Astrocyte of the hippocampus (primary cell): Measurements from ENCODE around the gene ZNF761.
"Not testable (repeated sequence)": the region's sequence is repeated elsewhere in the genome, so short reads cannot be mapped to it uniquely, and the experiment has no call there.

ENCODE experiments used
- DNase-seq: peaks from one replicate; pipeline ENCODE4 v3.0.0; 2011; ENCODE audit warnings: low read depth, low spot score

ZNF761 gene

DNA sequence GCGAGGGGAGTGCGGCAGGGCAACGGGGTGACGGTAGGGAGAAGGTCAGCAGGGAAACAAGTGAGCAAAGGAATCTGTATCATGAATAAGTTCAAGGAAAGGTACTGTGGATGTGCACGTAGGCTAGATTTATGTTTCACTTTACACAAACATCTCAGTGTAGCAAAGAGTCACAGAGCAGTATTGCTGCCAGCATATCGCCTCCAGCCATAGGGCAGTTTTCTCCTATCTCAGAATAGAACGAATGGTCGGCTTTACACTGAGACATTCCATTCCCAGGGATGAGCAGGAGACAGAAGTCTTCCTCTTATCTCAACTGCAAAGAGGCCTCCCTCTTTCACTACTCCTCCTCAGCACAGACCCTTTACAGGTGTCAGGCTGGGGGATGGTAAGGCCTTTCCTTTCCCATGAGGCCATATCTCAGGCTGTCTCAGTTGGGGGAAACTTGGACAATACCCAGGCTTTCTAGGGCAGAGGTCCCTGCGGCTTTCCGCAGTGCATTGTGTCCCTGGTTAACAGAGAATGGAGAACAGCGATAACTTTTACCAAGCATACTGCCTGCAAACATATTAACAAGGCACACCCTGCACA is 28.4 kb downstream of the ZNF761 start:
- DNase-seq: not testable (repeated sequence)

DNA sequence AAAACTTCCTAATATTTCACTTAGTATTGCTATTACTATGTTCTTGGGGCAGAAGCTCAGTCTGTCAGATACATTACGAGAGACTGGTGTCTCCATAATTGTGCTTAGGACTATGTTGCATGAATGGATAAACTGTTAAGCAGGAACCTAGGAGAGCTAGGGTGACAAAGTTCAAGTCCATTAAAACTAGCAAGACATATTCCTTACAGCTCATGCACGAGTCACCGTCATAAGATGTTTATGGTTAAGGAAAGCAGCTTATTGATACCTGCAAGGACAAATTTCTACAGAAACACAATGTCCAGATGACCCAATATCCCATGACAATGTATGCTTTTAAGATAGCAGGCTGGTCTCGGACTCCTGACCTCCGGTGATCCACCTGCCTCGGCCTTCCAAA is 30.1 kb downstream of the ZNF761 start:
- DNase-seq: no peak

GRCh38 chr19:53462861-53463260 is 31.1 kb downstream of the ZNF761 start:
- DNase-seq: no peak

DNA sequence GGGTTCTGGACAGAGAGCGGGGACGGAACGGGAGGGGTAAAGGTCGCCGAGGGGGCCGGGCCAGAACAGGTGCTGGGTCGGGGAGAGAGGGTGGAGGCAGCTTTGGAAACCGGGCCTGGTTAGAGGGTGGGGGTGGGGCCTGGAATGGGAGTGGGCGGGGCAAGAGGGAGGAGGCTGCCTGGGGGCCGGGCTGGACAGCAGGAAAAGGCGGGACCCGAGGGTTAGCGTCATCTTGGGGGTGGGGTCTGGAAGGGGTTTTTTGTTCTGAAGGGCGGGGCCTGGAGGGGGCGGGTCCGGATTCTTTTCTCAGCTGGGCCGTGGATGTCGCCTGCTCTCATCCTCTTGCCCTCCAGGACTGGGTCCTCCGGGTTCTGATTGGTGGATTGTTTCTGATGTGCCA is 31.5 kb downstream of the ZNF761 start:
- DNase-seq: peak; percentile 37

DNA sequence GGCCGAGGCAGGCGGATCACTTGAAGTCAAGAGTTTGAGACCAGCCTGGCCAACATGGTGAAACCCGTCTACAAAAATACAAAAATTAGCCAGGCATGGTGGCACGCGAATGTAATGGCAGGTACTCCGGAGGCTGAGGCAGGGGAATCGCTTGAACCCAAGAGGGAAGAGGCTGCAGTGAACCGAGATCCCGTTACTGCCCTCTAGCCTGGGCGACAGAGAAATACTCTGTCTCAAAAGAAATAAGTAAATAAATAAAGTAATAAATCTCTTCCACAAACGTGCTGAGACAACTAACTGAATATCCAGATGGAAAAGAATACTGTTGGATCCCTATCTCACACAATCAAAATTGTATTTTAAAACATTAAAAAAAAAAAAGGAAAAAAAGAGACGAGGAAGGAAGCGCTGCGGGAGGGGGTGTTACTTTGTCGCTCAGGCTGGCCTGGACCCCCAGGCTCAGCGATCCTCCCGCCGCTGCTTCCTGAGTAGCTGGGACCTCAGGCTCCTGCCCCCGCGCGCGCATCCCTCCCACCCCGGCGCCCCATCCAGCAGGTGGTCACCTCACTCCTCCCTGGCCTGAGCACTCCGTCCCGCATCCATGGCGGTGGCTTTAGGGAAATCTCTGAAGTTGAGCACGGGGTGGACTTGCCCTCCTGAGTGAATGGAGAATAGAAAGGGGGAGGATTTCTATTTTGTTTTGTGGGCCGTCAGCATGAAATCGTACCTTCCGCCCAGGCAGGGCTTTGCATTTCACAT is 35.1 kb downstream of the ZNF761 start:
- no peak for DNase-seq

GRCh38 chr19:53467485-53468262 is 35.9 kb downstream of the ZNF761 start, which contains the start of gene ZNF813:
TSS of gene ZNF813 (plus strand) at chr19:53467733. CDS start at chr19:53483823, 16,090 bp downstream.
- peak; percentile 95 for DNase-seq

GRCh38 chr19:53468628-53469027 is 36.8 kb downstream of the ZNF761 start:
- not testable (repeated sequence) for DNase-seq

DNA sequence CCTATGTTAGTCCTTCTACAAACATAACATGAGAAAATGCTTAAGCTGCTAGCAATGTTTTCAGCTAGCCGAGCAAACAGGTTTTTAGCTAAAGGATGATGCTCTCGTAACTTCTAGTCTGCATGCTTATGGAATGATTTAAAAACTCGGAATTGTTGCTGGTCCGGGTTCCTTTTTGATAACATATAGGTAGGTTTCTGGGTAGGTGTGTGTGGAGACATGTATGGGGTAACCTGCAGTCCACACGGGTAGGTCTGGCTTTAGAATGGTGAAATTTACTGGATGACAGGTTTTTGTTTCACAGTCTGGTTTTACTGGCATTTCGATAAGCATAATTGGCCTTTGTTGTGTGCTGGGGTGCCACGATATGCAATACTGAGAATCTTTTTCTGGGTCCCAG is 40.1 kb downstream of the ZNF761 start:
- no peak for DNase-seq

DNA sequence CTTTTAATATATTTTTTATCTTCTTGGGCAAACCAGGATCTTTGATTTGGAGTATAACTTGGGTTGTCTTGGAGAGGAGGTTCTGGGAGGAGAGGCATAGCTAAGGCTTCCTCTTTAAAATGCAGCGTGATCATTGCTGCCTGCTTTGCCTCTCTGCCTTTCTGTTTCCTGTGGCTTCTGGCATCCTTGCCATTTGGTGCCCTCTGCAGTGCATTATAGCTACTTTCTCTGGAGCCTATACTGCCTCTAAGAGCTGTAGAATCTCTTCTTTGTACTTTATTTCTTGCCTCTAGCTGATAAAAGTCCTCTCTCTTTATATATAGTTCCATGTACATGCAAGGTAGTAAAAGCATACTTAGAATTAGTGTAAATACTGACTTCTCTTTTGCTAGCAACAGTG is 43.0 kb downstream of the ZNF761 start:
- DNase-seq: not testable (repeated sequence)

DNA sequence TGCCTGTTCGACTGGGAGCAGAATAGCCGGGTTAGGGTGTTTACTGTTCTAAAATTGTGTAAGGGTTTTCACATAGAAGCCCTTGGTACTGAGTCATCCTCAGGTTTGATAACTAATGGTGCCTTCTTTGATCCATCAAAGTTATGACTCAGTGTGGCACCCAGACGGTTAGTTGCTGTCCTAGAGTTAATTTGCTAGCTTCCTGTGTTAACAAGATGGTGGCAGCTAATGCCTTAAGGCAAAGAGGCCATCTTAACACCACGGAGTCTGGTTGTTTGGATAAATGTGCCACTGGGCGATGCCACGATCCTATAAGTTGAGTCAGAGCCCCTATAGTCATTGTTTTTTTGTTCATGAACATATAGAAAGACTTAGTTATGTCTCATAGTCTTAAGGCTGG is 43.7 kb downstream of the ZNF761 start:
- not testable (repeated sequence) for DNase-seq

DNA sequence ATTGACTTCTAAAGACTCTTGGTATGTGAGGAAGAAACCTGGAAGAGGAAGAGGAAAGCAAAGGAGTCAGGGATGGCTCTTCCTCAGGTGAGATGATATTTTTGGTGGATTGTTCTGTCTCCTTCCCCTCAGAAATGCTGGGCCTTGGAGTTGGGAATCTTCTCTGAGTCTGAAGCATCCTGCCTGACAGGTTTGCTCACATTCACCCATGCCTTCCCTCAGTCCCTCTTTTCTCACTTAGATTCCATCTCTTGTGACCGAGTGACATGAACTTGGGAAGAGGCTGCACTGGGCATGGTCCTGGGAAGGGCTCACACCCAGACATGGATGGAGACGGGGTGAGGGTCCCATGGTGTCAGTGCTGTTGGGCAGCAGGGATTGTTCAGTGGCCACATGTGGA is 52.0 kb downstream of the ZNF761 start:
- DNase-seq: not testable (repeated sequence)

DNA sequence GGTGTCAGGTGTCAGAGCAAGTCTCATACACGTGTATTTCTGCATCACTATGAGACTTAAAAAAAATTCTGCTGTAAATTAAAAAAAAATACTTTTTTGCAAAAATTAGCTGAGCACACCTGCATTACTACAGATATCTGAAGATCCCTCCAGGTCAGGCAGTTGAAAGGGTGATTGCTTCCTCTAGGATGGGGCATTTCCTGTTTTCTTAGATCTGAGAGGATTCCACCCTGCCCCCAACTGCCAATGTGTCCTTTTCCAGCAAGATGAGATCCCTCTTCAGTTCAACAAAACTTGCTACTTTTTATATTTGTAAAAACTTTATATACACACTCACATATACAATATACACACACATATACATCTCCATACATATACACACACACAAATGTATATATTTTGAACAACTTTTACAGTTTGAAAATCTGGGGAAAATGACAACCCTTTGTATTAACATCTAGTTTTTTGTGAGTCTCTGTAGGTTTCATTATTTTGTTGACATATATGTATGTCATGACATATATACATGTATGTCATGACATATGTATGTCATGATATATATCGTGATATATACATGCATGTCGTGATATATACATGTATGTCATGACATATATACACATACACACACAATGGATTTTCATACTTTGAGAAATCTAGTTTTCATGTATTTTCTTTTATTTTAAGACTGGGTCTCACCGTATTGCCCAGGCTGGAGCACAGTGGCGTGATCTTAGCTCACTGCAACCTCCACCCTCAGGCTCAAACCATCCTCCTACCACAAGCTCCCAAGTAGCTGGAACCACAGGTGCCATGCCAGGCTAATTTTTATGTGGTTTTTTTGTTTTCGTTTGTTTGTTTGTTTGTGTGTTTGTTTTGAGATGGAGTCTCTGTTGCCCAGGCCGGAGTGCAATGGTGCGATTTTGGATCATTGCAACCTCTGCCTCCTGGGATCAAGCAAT is 53.5 kb downstream of the ZNF761 start:
- DNase-seq: no peak

GRCh38 chr19:53492153-53492552 is 60.4 kb downstream of the ZNF761 start:
- no peak for DNase-seq

- not testable (repeated sequence) for DNase-seq
Measured at GRCh38 chr19:53497311-53498023, 65.7 kb downstream of the ZNF761 start.

DNA sequence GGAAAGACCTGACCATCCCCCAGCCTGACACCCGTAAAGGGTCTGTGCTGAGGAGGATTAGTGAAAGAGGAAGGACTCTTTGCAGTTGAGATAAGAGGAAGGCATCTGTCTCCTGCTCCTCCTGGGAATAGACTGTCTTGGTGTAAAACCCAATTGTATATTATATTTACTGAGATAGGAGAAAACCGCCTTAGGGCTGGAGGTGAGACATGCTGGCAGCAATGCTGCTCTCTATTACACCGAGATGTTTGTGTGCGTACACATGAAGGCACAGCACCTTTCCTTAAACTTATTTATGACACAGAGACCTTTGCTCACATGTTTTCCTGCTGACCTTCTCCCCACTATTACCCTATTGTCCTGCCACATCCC is 66.2 kb downstream of the ZNF761 start:
- DNase-seq: not testable (repeated sequence)

DNA sequence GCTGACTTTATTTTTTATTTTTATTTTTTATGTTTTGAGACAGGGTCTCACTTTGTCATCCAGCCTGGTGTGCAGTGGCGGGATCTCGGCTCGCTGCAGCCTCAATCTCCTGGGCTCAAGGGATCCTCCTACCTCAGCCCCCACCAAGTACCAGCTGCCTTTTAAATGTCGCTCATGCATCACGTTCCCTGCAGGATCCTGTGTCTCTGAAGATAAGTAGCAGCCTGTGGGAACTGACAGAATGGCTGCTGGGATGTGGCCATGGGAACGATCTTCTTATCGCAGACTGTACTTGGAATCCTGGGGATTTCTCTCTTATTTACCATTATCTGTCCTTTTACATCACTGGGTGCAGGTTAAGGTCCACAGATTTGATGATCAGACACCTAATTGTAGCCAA is 71.4 kb downstream of the ZNF761 start:
- DNase-seq: not testable (repeated sequence)

DNA sequence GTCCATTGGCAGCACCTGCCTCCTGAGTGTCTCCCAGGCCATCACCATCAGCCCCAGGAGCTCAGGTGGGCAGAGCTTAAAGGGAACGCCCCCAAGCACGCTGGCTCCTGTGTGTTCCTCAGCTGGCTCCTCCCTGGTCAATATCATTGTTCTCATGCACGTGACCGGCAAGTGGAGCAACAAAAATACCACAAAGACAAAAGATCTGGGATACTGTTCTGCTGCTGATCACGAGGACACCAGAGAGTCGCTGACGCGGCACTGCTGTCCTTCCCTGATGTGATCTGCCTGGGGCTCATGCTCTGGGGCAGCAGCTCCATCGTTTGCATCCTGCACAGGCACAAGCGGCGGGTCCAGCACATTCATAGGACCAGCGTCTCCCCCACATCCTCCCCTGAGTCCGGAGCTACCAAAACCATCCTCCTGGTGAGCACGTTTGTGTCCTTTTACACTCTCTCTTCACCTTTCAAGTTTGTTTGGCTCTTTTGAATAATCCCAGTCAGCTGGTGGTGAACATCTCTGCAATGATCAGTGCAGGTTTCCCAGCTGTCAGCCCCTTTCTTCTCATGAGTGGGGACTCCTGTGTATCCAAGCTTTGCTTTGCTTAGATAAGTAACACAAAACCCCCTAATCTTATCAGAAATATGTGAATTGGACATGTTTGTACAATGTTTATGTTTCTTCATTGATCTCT is 72.0 kb downstream of the ZNF761 start:
- not testable (repeated sequence) for DNase-seq

- DNase-seq: not testable (repeated sequence)
Measured at GRCh38 chr19:53504365-53504703, 72.5 kb downstream of the ZNF761 start.

GRCh38 chr19:53504885-53505284 is 73.1 kb downstream of the ZNF761 start:
- no peak for DNase-seq

- DNase-seq: no peak
Measured at GRCh38 chr19:53506728-53507127, 74.9 kb downstream of the ZNF761 start.
